ENCODE results near the gene KCND3.

KCND3 gene

GRCh38 chr1:111880881-111881837 lies 108.3 kb downstream of the KCND3 start:
- Mint-ChIP-seq H3K9me3 (no peaks in the 10 kb centered on the region), H3K36me3 (ENCODE audit: low read depth) (no peaks in the 10 kb centered on the region), H3K4me3 (no peak overlapping the region), H3K27ac (no peak overlapping the region), H3K27me3 (ENCODE audit: low read depth) (peaks cover 14% of the 10 kb centered on the region), H3K4me1 (ENCODE audit: low read depth) (no peaks in the 10 kb centered on the region)

GRCh38 chr1:111879081-111879480 lies 110.4 kb downstream of the KCND3 start:
- Mint-ChIP-seq H3K27me3 (ENCODE audit: low read depth) (peaks cover 17% of the 10 kb centered on the region), H3K9me3 (no peaks in the 10 kb centered on the region), H3K4me3 (no peak overlapping the region), H3K27ac (no peak overlapping the region), H3K36me3 (ENCODE audit: low read depth) (no peaks in the 10 kb centered on the region), H3K4me1 (ENCODE audit: low read depth) (no peaks in the 10 kb centered on the region)

- Mint-ChIP-seq H3K4me1 (ENCODE audit: low read depth) (no peaks in the 10 kb centered on the region), H3K36me3 (ENCODE audit: low read depth) (no peaks in the 10 kb centered on the region), H3K4me3 (no peak overlapping the region), H3K27ac (no peak overlapping the region), H3K27me3 (ENCODE audit: low read depth) (peaks cover 17% of the 10 kb centered on the region), H3K9me3 (no peaks in the 10 kb centered on the region)
Observed at GRCh38 chr1:111878649-111879048, 110.8 kb downstream of the KCND3 start.

GRCh38 chr1:111878091-111878490 lies 111.4 kb downstream of the KCND3 start:
- Mint-ChIP-seq H3K9me3 (no peaks in the 10 kb centered on the region), H3K36me3 (ENCODE audit: low read depth) (no peaks in the 10 kb centered on the region), H3K4me3 (no peak overlapping the region), H3K4me1 (ENCODE audit: low read depth) (no peaks in the 10 kb centered on the region), H3K27me3 (ENCODE audit: low read depth) (peaks cover 17% of the 10 kb centered on the region), H3K27ac (no peak overlapping the region)

GRCh38 chr1:111876631-111877030 lies 112.8 kb downstream of the KCND3 start:
- H3K4me3 Mint-ChIP-seq: no peak overlapping the region
- H3K36me3 Mint-ChIP-seq (ENCODE audit: low read depth): no peaks in the 10 kb centered on the region
- H3K4me1 Mint-ChIP-seq (ENCODE audit: low read depth): no peaks in the 10 kb centered on the region
- no peaks in the 10 kb centered on the region for H3K9me3 Mint-ChIP-seq
- H3K27ac Mint-ChIP-seq: no peak overlapping the region
- H3K27me3 Mint-ChIP-seq (ENCODE audit: low read depth): peaks cover 17% of the 10 kb centered on the region

- Mint-ChIP-seq H3K4me1 (ENCODE audit: low read depth) (no peaks in the 10 kb centered on the region), H3K27me3 (ENCODE audit: low read depth) (peaks cover 13% of the 10 kb centered on the region)
Observed at GRCh38 chr1:111875640-111876039, 113.8 kb downstream of the KCND3 start.

GRCh38 chr1:111873460-111874030 lies 115.9 kb downstream of the KCND3 start:
- Mint-ChIP-seq H3K36me3 (ENCODE audit: low read depth) (no peaks in the 10 kb centered on the region), H3K9me3 (no peaks in the 10 kb centered on the region), H3K4me3 (no peak overlapping the region), H3K27me3 (ENCODE audit: low read depth) (peaks cover 10% of the 10 kb centered on the region), H3K4me1 (ENCODE audit: low read depth) (no peaks in the 10 kb centered on the region), H3K27ac (no peak overlapping the region)

More at GRCh38 chr1:111875640-111876039, 113.8 kb downstream of the KCND3 start:
- H3K27ac Mint-ChIP-seq: no peak overlapping the region
- no peak overlapping the region for H3K4me3 Mint-ChIP-seq
- H3K9me3 Mint-ChIP-seq: no peaks in the 10 kb centered on the region
- H3K36me3 Mint-ChIP-seq (ENCODE audit: low read depth): no peaks in the 10 kb centered on the region

- Mint-ChIP-seq H3K27me3 (ENCODE audit: low read depth) (peaks cover 7% of the 10 kb centered on the region), H3K9me3 (no peaks in the 10 kb centered on the region), H3K4me3 (no peak overlapping the region), H3K27ac (no peak overlapping the region), H3K36me3 (ENCODE audit: low read depth) (no peaks in the 10 kb centered on the region), H3K4me1 (ENCODE audit: low read depth) (no peaks in the 10 kb centered on the region)
Observed at GRCh38 chr1:111870181-111870580, 119.3 kb downstream of the KCND3 start.

GRCh38 chr1:111867868-111868440 lies 121.5 kb downstream of the KCND3 start:
- Mint-ChIP-seq H3K36me3 (ENCODE audit: low read depth) (no peaks in the 10 kb centered on the region), H3K4me1 (ENCODE audit: low read depth) (peaks cover 3% of the 10 kb centered on the region), H3K4me3 (no peak overlapping the region), H3K27ac (no peak overlapping the region), H3K9me3 (no peaks in the 10 kb centered on the region), H3K27me3 (ENCODE audit: low read depth) (peaks cover 14% of the 10 kb centered on the region)

GRCh38 chr1:111864862-111865261 lies 124.6 kb downstream of the KCND3 start:
- Mint-ChIP-seq H3K36me3 (ENCODE audit: low read depth) (no peaks in the 10 kb centered on the region), H3K4me1 (ENCODE audit: low read depth) (peaks cover 3% of the 10 kb centered on the region), H3K27me3 (ENCODE audit: low read depth) (peaks cover 23% of the 10 kb centered on the region), H3K27ac (no peak overlapping the region), H3K4me3 (no peak overlapping the region), H3K9me3 (no peaks in the 10 kb centered on the region)

- H3K36me3 Mint-ChIP-seq (ENCODE audit: low read depth): no peaks in the 10 kb centered on the region
- H3K27me3 Mint-ChIP-seq (ENCODE audit: low read depth): peaks cover 23% of the 10 kb centered on the region
- H3K27ac Mint-ChIP-seq: no peak overlapping the region
- H3K9me3 Mint-ChIP-seq: no peaks in the 10 kb centered on the region
- H3K4me1 Mint-ChIP-seq (ENCODE audit: low read depth): peaks cover 3% of the 10 kb centered on the region
- H3K4me3 Mint-ChIP-seq: no peak overlapping the region
Observed at GRCh38 chr1:111863401-111863800, 126.1 kb downstream of the KCND3 start.

GRCh38 chr1:111862599-111862998 lies 126.9 kb downstream of the KCND3 start:
- no peaks in the 10 kb centered on the region for H3K36me3 Mint-ChIP-seq (ENCODE audit: low read depth)
- no peak overlapping the region for H3K27ac Mint-ChIP-seq
- H3K4me1 Mint-ChIP-seq (ENCODE audit: low read depth): peaks cover 3% of the 10 kb centered on the region
- no peaks in the 10 kb centered on the region for H3K9me3 Mint-ChIP-seq
- no peak overlapping the region for H3K4me3 Mint-ChIP-seq
- peaks cover 23% of the 10 kb centered on the region for H3K27me3 Mint-ChIP-seq (ENCODE audit: low read depth)

- Mint-ChIP-seq H3K9me3 (no peaks in the 10 kb centered on the region), H3K4me3 (no peak overlapping the region), H3K27ac (no peak overlapping the region), H3K4me1 (ENCODE audit: low read depth) (peaks cover 3% of the 10 kb centered on the region), H3K36me3 (ENCODE audit: low read depth) (no peaks in the 10 kb centered on the region), H3K27me3 (ENCODE audit: low read depth) (peaks cover 23% of the 10 kb centered on the region)
Observed at GRCh38 chr1:111861523-111861922, 127.9 kb downstream of the KCND3 start.

- H3K9me3 Mint-ChIP-seq: no peaks in the 10 kb centered on the region
- H3K27me3 Mint-ChIP-seq (ENCODE audit: low read depth): peaks cover 5% of the 10 kb centered on the region
- no peaks in the 10 kb centered on the region for H3K4me1 Mint-ChIP-seq (ENCODE audit: low read depth)
- H3K27ac Mint-ChIP-seq: no peak overlapping the region
- no peak overlapping the region for H3K4me3 Mint-ChIP-seq
- H3K36me3 Mint-ChIP-seq (ENCODE audit: low read depth): no peaks in the 10 kb centered on the region
Observed at GRCh38 chr1:111857194-111857651, 132.2 kb downstream of the KCND3 start.
